NCI-H1105 (cell line): ENCODE data around the gene SLC10A7.

Experiments used
- DNase-seq: peaks from one replicate; lab custom pipeline; 2025; lab: John Stamatoyannopoulos, UW

SLC10A7 gene

DNA sequence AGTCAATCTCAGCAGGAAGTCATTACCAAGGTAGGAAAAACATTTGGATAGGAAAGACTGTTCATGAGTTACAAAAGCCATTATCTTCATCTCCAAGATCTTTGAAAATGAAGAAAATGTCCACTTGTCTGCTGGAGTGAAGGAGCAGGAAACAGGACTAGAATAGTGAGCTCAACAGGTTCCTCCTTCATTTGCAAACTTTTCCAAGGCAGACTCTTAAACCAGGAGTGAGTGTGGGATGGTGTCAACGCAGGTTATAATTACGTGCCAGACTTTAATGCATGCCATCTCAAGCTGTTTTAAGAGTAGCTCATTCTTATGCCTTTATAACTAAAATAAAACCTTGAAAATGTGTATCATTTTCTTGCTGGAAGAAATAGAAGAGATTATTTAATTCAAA lies 310.9 kb downstream of the SLC10A7 start:
- DNase-seq, result no peak

DNA sequence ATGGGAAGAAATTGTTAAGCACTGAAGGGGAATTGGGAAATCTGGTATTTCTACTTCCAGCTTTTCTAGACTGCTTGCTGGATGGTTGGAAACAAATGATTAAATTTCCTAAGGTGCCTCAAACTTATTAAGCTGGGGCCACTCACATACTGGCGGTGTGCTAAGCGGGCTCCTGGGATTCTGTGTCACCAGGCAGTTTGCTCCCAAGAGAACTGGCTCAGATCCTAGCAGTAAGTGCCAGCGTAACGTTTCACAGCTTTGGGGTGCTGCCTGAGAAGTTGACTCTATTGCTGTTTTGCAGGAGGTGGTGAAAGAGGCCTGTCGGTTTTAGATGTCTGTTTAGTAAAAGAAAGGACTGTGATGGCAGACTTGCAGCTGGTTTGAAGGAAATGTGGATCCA lies 314.3 kb downstream of the SLC10A7 start:
- no peak for DNase-seq
